Esophagus muscularis mucosa (tissue), 3 donors: ENCODE measurements around the gene UBE2E2.

Experiments
- CTCF ChIP-seq, 3 experiments: fragments of 200-600 bp in 2 of 3; fragments of 450-650 bp in 1 of 3; sonication (generic) in 2 of 3; IDR thresholded peaks; one replicate each; pipeline ENCODE4 v1.5.1; 2017 to 2019; ENCODE audit warnings: antibody characterized with exemption in 3 of 3, mild to moderate bottlenecking in 2 of 3, moderate library complexity in 1 of 3
- EP300 ChIP-seq: sonication (generic); formaldehyde crosslinking; IDR thresholded peaks from one replicate; pipeline ENCODE4 v1.6.1; 2017; ENCODE audit warnings: antibody characterized with exemption

- TF ChIP-seq EP300 (no peak), CTCF (IDR thresholded peaks at IDR 0.05) (no peak)
These were observed 16.4 kb downstream of the UBE2E2 start for GRCh38 chr3:23219552-23219951.
